Measurements from ENCODE around the gene TRAK1. TPM values are rescaled to one million over a fixed set of nuclear protein-coding genes. Genes with fewer than 3 reads are reported as not detected.

The TRAK1 gene
- total and polyA plus RNA-seq, 2 experiments from 2014 or later = 19.0 to 28.8 TPM

- Histone ChIP-seq H3K4me2 (no peak overlapping the region), H3K27ac (no peak overlapping the region), H2AFZ (no peak overlapping the region), H3K9me3 (ENCODE audit: low read depth) (no peaks in the 10 kb centered on the region), H3K4me3 (no peak overlapping the region), H3K27me3 (no peaks in the 10 kb centered on the region), H3K79me2 (peaks cover 4% of the 10 kb centered on the region), H3K36me3 (replicated peaks; ENCODE audit: insufficient read depth, low read depth) (no peaks in the 10 kb centered on the region), H3K4me1 (ENCODE audit: insufficient read depth) (no peaks in the 10 kb centered on the region), H3K9me2 (replicated peaks; ENCODE audit: insufficient read depth) (no peaks in the 10 kb centered on the region), H4K20me1 (ENCODE audit: insufficient read depth, poor library complexity, severe bottlenecking) (no peaks in the 10 kb centered on the region)
- no peak for TF ChIP-seq EZH2phosphoT487 (IDR thresholded peaks at IDR 0.05; ENCODE audit: low read depth, severe bottlenecking, unreplicated experiment)
- TF ChIP-seq EZH2 (IDR thresholded peaks at IDR 0.05; ENCODE audit: borderline replicate concordance) = no peak
- TF ChIP-seq CTCF (IDR thresholded peaks at IDR 0.05; ENCODE audit: poor library complexity) = no peak
- 40% methylated on average over 8 of the region's 8 CpGs for WGBS (ENCODE audit: low lambda C conversion rate, missing lambda C conversion rate)
- DNase-seq (ENCODE audit: low spot score) = no peak
These were observed 5.8 kb downstream of the TRAK1 start for GRCh38 chr3:42096796-42097565.

GRCh38 chr3:42097566-42097946, 6.4 kb downstream of the TRAK1 start:
- Histone ChIP-seq H3K36me3 (replicated peaks; ENCODE audit: insufficient read depth, low read depth) (no peaks in the 10 kb centered on the region), H3K4me1 (ENCODE audit: insufficient read depth) (no peaks in the 10 kb centered on the region), H2AFZ (no peak overlapping the region), H4K20me1 (ENCODE audit: insufficient read depth, poor library complexity, severe bottlenecking) (no peaks in the 10 kb centered on the region), H3K9me3 (ENCODE audit: low read depth) (no peaks in the 10 kb centered on the region), H3K27me3 (no peaks in the 10 kb centered on the region), H3K4me3 (no peak overlapping the region), H3K79me2 (peaks cover 4% of the 10 kb centered on the region), H3K4me2 (no peak overlapping the region), H3K27ac (no peak overlapping the region), H3K9me2 (replicated peaks; ENCODE audit: insufficient read depth) (no peaks in the 10 kb centered on the region)
- TF ChIP-seq EZH2phosphoT487 (IDR thresholded peaks at IDR 0.05; ENCODE audit: low read depth, severe bottlenecking, unreplicated experiment) (no peak), EZH2 (IDR thresholded peaks at IDR 0.05; ENCODE audit: borderline replicate concordance) (no peak), CTCF (IDR thresholded peaks at IDR 0.05; ENCODE audit: poor library complexity) (no peak)
- DNase-seq (ENCODE audit: low spot score) = no peak
- 91% methylated on average over 3 of the region's 3 CpGs for WGBS (ENCODE audit: low lambda C conversion rate, missing lambda C conversion rate)

GRCh38 chr3:42098171-42098570, 7.0 kb downstream of the TRAK1 start:
- 91% methylated on average over 6 of the region's 6 CpGs for WGBS (ENCODE audit: low lambda C conversion rate, missing lambda C conversion rate)
- no peaks in the 10 kb centered on the region for H3K4me1 ChIP-seq (ENCODE audit: insufficient read depth)
- no peak for DNase-seq (ENCODE audit: low spot score)
- H3K27ac ChIP-seq = no peak overlapping the region
- H3K4me2 ChIP-seq = no peak overlapping the region
- H3K27me3 ChIP-seq = no peaks in the 10 kb centered on the region
- H3K9me2 ChIP-seq (replicated peaks; ENCODE audit: insufficient read depth) = no peaks in the 10 kb centered on the region
- H4K20me1 ChIP-seq (ENCODE audit: insufficient read depth, poor library complexity, severe bottlenecking) = no peaks in the 10 kb centered on the region
- no peaks in the 10 kb centered on the region for H3K79me2 ChIP-seq
- H3K4me3 ChIP-seq = no peak overlapping the region
- no peaks in the 10 kb centered on the region for H3K9me3 ChIP-seq (ENCODE audit: low read depth)
- H2AFZ ChIP-seq = no peak overlapping the region
- TF ChIP-seq CTCF (IDR thresholded peaks at IDR 0.05; ENCODE audit: poor library complexity) (no peak), EZH2phosphoT487 (IDR thresholded peaks at IDR 0.05; ENCODE audit: low read depth, severe bottlenecking, unreplicated experiment) (no peak), EZH2 (IDR thresholded peaks at IDR 0.05; ENCODE audit: borderline replicate concordance) (no peak)
- H3K36me3 ChIP-seq (replicated peaks; ENCODE audit: insufficient read depth, low read depth) = no peaks in the 10 kb centered on the region
